A673 (cell line): ENCODE measurements around the gene MBNL2. TPM values are rescaled to one million over a fixed set of nuclear protein-coding genes. Genes with fewer than 3 reads are reported as not detected.

Source experiments
- BruUV-seq: library from RNA; stranded (reverse); fragments of 400-500 nt; replicated peaks from 2 replicates; lab custom pipeline; 2021; lab: Mats Ljungman, UMichigan
- CTCF ChIA-PET: fragments of 300-600 bp; sonication (Branson Sonifier 250); formaldehyde crosslinking; loops from one replicate; lab custom pipeline; 2022; ENCODE audit warnings: antibody characterized with exemption; lab: Charles Lee
- POLR2A ChIA-PET: fragments of 300-600 bp; sonication (Branson Sonifier 250); formaldehyde crosslinking; loops from one replicate; lab custom pipeline; 2022; ENCODE audit warnings: antibody characterized with exemption; ENCODE audit not compliant: low non-redundant PET; lab: Charles Lee
- DNase-seq: peaks from one replicate; pipeline ENCODE4 v3.0.0-alpha.2; 2015; ENCODE audit warnings: low spot score
- H3K27ac ChIP-seq: fragments of 200-600 bp; sonication (generic); 2 replicates; pipeline ENCODE4 v1.5.1; 2016; ENCODE audit warnings: mixed run types, low read depth, mild to moderate bottlenecking, mixed read lengths, antibody characterized with exemption, low read length; ENCODE audit not compliant: poor library complexity, severe bottlenecking
- H3K27me3 ChIP-seq: fragments of 200-600 bp; sonication (generic); replicated peaks from 2 replicates; pipeline ENCODE4 v1.6.1; 2017; ENCODE audit warnings: mixed run types, low read depth, mild to moderate bottlenecking, mixed read lengths, antibody characterized with exemption, low read length; ENCODE audit not compliant: insufficient read depth, poor library complexity
- H3K36me3 ChIP-seq: fragments of 200-600 bp; sonication (generic); 2 replicates; pipeline ENCODE4 v1.6.1; 2016; ENCODE audit warnings: mixed run types, mild to moderate bottlenecking, mixed read lengths, antibody characterized with exemption, low read length; ENCODE audit not compliant: insufficient read depth, poor library complexity, severe bottlenecking
- H3K4me1 ChIP-seq: fragments of 200-600 bp; sonication (generic); 2 replicates; pipeline ENCODE4 v1.6.1; 2017; ENCODE audit warnings: mixed run types, mild to moderate bottlenecking, mixed read lengths, antibody characterized with exemption, low read length; ENCODE audit not compliant: insufficient read depth, poor library complexity, severe bottlenecking
- H3K4me3 ChIP-seq: fragments of 200-600 bp; sonication (generic); 2 replicates; pipeline ENCODE4 v1.5.1; 2016; ENCODE audit warnings: low read depth, mixed run types, mild to moderate bottlenecking, mixed read lengths, low read length; ENCODE audit not compliant: poor library complexity, severe bottlenecking
- H3K9me3 ChIP-seq: fragments of 200-600 bp; sonication (generic); 2 replicates; pipeline ENCODE4 v1.6.1; 2016; ENCODE audit warnings: mixed run types, low read depth, mild to moderate bottlenecking, mixed read lengths, antibody characterized with exemption, low read length; ENCODE audit not compliant: poor library complexity, severe bottlenecking
- EZH2 ChIP-seq: fragments of 200-600 bp; sonication (generic); IDR thresholded peaks from 2 replicates; pipeline ENCODE4 v1.6.1; 2017; ENCODE audit warnings: borderline replicate concordance, low read depth, mild to moderate bottlenecking, mixed read lengths, antibody characterized with exemption, low read length; ENCODE audit not compliant: poor library complexity, severe bottlenecking
- intact Hi-C: fragments of 100-400 bp; cut with micrococcal nuclease; formaldehyde crosslinking; loops from one replicate; pipeline ENCODE4 v1.10.0; 2022; ENCODE audit not compliant: unreplicated experiment
- total RNA-seq: library from RNA; stranded (reverse); gene quantifications from 2 replicates; pipeline ENCODE4 v1.2.3, GENCODE V29; 2021
- TF ChIP-seq, protein P1 (sequence below): fragments of 300-800, 200-600 bp; sonication (generic); conservative IDR thresholded peaks from 2 replicates; pipeline ENCODE4 v1.5.1; 2017; ENCODE audit warnings: low read depth, mild to moderate bottlenecking, antibody characterized with exemption, low read length, moderate library complexity, mixed read lengths

The MBNL2 gene
- total RNA-seq, 1 experiment from 2014 or later = 12.0 TPM

DNA sequence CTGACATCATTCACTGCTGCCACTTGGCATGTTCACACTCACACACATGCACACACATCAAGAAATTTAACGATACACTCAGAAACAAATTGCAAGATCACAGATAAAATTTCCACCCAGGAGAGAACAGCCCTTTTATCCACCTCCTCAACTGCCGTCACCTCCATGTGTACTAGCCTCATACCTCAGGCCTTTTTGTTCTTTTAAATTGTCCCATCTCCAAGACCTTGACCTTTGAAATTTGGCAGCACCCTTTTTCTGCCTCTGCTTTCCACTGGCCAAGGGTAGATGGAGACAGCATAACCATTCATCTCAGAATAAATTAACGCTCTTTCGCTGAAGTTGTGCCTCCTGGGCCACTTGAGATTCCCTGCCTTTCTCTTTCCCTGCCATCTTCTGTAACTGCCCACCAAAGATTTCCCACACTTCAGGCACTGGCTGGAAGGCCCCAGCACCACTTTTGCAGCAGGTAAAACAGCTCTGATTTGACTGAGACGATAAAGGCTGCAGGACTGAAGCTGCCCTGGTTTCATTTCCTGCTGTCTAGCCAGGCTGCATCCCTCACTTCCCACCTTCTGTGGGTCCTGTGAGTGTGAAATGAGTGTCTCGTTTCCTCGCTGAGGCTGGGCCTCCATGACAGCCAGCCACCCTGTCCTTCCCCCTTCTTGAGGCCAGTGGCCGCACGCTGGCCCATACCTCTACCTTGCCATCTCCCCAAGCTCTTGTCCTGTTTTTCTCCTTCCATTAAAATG, 39.3 kb downstream of the MBNL2 start:
- Histone ChIP-seq H3K9me3 (no peaks in the 10 kb centered on the region), H3K27me3 (no peaks in the 10 kb centered on the region), H3K27ac (no peak overlapping the region), H3K4me1 (peaks cover 14% of the 10 kb centered on the region), H3K36me3 (no peaks in the 10 kb centered on the region), H3K4me3 (no peak overlapping the region)
- ChIA-PET POLR2A (no interaction called here), CTCF (no interaction called here)
- BruUV-seq = no TSS peak
- TF ChIP-seq, protein P1, sequence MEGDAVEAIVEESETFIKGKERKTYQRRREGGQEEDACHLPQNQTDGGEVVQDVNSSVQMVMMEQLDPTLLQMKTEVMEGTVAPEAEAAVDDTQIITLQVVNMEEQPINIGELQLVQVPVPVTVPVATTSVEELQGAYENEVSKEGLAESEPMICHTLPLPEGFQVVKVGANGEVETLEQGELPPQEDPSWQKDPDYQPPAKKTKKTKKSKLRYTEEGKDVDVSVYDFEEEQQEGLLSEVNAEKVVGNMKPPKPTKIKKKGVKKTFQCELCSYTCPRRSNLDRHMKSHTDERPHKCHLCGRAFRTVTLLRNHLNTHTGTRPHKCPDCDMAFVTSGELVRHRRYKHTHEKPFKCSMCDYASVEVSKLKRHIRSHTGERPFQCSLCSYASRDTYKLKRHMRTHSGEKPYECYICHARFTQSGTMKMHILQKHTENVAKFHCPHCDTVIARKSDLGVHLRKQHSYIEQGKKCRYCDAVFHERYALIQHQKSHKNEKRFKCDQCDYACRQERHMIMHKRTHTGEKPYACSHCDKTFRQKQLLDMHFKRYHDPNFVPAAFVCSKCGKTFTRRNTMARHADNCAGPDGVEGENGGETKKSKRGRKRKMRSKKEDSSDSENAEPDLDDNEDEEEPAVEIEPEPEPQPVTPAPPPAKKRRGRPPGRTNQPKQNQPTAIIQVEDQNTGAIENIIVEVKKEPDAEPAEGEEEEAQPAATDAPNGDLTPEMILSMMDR = no peak
- no peak for TF ChIP-seq EZH2
- intact Hi-C loops = loop anchor here (1.0 kb wide), 1 partner anchor 31 kb away; no protein-coding TSS in a partner anchor
- DNase-seq = no peak

DNA sequence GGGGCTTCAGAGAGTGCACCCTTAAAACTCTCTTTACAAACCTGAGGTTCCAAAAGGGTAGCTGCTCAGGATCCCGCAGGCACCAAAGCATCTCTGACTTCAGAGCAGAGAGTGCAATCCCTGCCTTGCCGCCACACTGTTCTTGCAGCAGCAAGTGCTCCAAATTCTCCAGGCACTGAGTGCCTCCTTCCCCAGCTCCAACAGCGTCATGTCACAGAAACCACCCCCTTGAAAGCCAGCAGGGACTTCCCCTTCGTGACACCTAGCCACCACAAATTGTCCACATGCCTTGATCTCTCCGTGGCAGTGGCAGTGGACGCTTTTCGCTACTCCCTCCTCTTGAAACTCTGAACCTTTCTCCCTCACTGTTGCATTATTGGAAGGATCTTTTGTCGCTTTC, 39.9 kb downstream of the MBNL2 start:
- DNase-seq = no peak
- no TSS peak for BruUV-seq
- Histone ChIP-seq H3K27ac (no peak overlapping the region), H3K36me3 (no peaks in the 10 kb centered on the region), H3K4me1 (peaks cover 18% of the 10 kb centered on the region), H3K9me3 (no peaks in the 10 kb centered on the region), H3K27me3 (no peaks in the 10 kb centered on the region), H3K4me3 (no peak overlapping the region)
- intact Hi-C loops = no loop called here
- no peak for TF ChIP-seq EZH2
- TF ChIP-seq, protein P1 = no peak
- CTCF ChIA-PET = no interaction called here
- POLR2A ChIA-PET = no interaction called here

DNA sequence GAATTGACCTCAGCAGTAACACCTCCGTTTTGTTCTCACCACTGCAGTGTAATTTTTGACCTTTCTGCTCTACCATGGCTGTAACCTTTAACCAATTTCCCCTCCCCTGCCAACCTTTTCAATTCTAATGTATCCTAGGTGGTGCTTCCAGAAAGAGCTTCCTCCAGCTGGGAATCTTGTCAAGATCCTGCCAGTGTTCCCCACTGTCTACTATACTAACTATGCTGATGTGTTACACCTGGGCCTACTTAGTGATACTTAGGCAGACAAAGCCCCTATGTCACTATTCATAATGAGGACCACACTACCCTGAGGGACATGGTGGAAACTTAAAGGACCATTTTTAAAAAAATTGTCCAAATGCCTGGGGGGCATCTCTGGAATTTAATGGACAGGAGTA, 41.0 kb downstream of the MBNL2 start:
- no TSS peak for BruUV-seq

More for the DNA sequence above, 41.0 kb downstream of the MBNL2 start:
- intact Hi-C loops = no loop called here
- no peak for TF ChIP-seq EZH2
- TF ChIP-seq, protein P1 = no peak
- Histone ChIP-seq H3K4me3 (no peak overlapping the region), H3K4me1 (peaks cover 14% of the 10 kb centered on the region), H3K27ac (no peak overlapping the region), H3K36me3 (no peaks in the 10 kb centered on the region), H3K27me3 (no peaks in the 10 kb centered on the region), H3K9me3 (no peaks in the 10 kb centered on the region)
- ChIA-PET POLR2A (no interaction called here), CTCF (no interaction called here)
- no peak for DNase-seq
